H7 (cell line): ENCODE results near the gene RHEX. TPM values are rescaled to one million over a fixed set of nuclear protein-coding genes. Genes with fewer than 3 reads are reported as not detected.

Source experiments
- DNase-seq: peaks from one replicate; pipeline ENCODE4 v3.0.0; 2012
- H3K27me3 ChIP-seq: 2 replicates; pipeline ENCODE4 v1.6.0; 2011; ENCODE audit warnings: mild to moderate bottlenecking, low read length; ENCODE audit not compliant: control insufficient read depth, insufficient read depth
- H3K36me3 ChIP-seq: replicated peaks from 2 replicates; pipeline ENCODE4 v1.5.1; 2011; ENCODE audit warnings: low read length; ENCODE audit not compliant: control insufficient read depth, insufficient read depth
- H3K4me3 ChIP-seq: 2 replicates; pipeline ENCODE4 v1.5.1; 2011; ENCODE audit warnings: low read depth, mild to moderate bottlenecking, control low read depth, low read length, moderate library complexity; ENCODE audit not compliant: insufficient read depth
- total RNA-seq: library from RNA; depleted of rRNA; stranded (reverse); fragments of >200 nt; shearing (Covaris generic); gene quantifications from 2 replicates; pipeline ENCODE4 v1.2.3, GENCODE V29; 2014

RHEX gene
- total RNA-seq, 1 experiment from 2014 or later = not detected

DNA sequence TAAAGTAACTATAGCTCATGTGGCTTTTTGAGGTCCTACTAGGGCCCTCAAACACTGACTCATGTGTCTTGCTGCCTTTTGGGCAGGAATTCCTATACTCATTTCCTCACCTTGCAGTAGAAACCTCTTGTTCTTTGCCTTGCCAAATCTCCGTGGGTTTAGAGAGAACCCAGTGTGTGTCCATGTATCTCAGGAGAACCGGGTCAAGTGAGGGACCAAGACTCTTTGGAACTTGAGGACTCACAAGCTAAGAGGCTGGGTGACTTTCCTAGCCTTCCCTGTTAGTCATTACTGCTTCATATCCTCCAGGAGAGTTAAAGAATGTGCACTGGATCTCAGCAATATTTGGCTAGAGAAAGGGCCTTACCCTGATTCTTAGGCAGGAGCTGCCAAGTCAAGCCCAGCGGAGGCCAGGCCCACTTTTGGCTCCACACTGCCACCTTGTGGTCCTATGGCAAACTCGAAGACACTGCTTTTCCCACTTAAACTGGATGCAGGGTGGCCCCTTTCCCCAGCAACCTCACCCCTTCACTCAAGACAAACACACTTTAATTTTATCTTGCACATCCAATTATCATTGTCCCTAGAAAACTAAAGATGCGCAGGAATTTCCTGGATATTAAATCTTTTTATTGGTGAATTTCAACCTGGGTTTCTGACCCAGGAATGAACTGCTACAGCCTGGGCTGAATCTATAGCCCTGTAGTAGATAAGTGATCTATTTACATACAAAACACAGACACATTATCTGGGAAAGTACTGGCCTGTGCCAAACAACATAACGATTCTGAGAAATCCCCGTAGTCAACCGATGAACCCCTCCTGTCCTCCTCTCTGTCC is 53.6 kb downstream of the RHEX start:
- no peaks in the 10 kb centered on the region for H3K36me3 ChIP-seq
- DNase-seq = peak; percentile 90
- H3K4me3 ChIP-seq = no peak overlapping the region
- no peaks in the 10 kb centered on the region for H3K27me3 ChIP-seq

DNA sequence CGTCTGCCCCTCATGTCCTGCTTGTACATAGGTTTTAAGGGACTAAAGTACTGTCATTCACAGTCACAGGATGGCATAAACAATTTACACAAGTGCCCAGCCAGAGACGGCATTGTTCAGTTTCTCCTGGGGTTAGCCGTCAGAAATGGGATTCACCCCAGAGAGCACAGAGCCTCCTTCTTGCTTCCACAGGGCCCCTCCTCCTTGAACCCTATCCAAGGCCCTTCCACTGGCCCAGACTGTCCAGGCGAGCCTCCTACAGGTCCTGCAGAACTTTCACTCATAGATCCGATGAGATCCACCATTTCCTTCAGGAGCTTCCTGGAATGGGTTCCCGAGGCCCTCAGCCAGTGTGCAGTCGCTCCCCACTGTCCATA is 54.2 kb downstream of the RHEX start:
- no peak overlapping the region for H3K4me3 ChIP-seq
- no peaks in the 10 kb centered on the region for H3K36me3 ChIP-seq
- no peak for DNase-seq
- no peaks in the 10 kb centered on the region for H3K27me3 ChIP-seq

DNA sequence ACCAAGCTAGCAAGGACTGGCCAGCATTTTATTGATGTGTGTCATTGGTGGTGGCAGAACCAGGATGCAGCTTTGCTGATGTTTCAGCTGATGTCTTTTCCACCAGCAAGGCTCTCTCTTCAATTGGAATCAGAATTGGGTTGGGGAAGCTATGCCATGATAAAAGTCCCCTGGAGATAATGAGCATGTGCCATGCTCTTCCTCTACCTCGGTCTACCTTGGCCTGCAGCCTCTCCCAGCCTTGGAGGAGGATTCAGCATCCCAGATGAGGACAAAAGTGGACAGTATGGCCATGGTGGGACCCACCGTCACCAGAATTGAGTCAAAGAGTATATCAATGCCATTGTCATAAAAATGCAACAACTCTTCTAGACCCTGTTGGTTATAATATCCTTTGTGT is 55.7 kb downstream of the RHEX start:
- H3K4me3 ChIP-seq = no peak overlapping the region
- DNase-seq = no peak
- H3K36me3 ChIP-seq = no peaks in the 10 kb centered on the region
- no peaks in the 10 kb centered on the region for H3K27me3 ChIP-seq

DNA sequence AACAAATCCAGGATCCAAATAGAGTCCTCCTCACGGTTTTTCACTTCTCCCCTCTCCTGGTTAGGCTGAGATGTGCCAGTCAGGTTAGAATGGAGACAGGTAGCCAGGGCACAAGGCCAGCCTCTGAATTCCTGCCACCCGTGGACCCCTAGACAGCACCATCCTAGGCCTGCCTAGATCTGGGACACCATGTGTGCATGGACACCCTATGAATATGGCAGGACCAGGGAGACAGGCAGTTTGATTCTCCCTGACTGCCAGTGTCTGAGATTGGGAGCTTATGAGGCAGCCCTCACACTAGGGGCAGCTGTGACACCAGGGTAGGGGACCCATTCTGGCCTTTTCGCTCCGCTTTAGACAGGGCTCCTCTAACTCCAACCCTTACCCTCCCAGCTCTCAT is 56.7 kb downstream of the RHEX start:
- no peak overlapping the region for H3K4me3 ChIP-seq
- no peaks in the 10 kb centered on the region for H3K36me3 ChIP-seq
- H3K27me3 ChIP-seq = no peaks in the 10 kb centered on the region; the same call in 1 of the 2 replicates
- no peak for DNase-seq

DNA sequence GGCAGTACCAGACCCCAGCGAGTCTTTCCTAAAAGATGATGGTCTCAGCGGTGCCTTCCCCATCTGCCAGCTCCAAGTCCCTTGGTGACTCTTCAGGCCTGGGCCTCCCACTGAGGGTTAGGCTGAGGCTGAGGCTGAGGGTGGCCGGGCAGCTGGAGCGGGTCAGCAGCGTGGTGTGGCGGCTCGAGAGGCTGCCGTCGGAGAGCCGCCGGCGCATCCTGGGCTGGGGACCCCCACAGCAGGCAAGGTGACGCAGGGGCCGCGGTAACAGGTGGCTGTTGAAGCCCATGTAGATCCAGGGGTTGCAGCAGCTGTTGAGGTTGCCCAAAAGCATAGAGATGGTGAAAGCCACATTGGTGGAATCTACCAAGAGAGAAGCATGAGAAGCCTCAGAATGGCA is 57.2 kb downstream of the RHEX start:
- H3K36me3 ChIP-seq = no peaks in the 10 kb centered on the region
- no peak overlapping the region for H3K4me3 ChIP-seq
- H3K27me3 ChIP-seq = no peaks in the 10 kb centered on the region; the same call in 1 of the 2 replicates
- DNase-seq = no peak

DNA sequence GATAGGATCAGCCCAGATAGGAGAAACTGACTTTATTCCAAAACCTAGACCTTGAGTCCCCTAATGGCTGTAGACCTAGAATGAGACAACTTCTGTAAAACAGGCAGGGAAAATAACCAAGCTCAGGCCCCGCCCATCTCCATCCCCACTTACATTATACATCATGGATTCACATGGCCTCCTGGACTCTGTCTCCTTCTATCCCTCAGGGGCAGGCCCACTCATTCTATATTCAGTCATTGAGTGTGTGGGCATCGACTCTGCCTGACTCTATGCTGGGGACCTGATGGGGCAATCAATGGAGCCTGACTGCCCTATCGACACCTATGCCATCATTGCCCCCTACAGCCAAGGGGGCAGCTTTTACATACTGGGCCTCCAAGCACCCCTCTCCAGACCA is 57.8 kb downstream of the RHEX start:
- Histone ChIP-seq H3K27me3 (peaks cover 2% of the 10 kb centered on the region; the same call in 1 of the 2 replicates), H3K36me3 (no peaks in the 10 kb centered on the region), H3K4me3 (no peak overlapping the region)
- DNase-seq = no peak

DNA sequence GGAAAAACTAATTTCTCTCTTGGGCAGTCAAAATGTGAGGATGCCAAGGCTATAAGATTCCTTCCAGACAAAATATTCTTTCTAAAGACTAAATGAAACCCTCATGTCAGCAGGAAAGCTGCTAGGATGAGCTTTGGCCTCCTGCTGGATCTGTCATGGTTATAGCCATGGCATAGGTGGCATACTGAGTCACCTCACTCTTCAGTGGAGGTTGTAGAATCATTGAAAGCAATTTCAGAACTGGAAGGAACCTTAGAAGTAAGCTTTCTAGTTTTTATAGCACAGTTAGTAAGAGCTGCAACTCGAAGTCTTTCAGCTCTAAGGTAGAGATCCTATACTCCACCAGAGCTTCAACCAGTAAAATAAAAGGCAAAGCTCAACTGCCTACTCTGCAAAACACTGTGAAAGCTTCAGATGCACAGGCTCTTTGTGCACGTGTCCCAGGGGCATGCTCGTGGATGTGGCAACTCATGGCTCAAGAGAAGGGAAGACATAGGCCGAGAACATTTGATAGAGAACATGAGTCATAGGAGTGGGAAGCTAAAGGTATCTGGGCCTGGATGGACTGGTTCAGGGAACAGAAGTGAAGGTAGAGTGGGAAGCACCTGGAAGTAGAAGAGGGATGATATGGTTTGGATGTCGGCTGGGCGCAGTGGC is 58.4 kb downstream of the RHEX start:
- Histone ChIP-seq H3K4me3 (no peak overlapping the region), H3K36me3 (no peaks in the 10 kb centered on the region), H3K27me3 (peaks cover 5% of the 10 kb centered on the region; the same call in 1 of the 2 replicates)
- DNase-seq = no peak

DNA sequence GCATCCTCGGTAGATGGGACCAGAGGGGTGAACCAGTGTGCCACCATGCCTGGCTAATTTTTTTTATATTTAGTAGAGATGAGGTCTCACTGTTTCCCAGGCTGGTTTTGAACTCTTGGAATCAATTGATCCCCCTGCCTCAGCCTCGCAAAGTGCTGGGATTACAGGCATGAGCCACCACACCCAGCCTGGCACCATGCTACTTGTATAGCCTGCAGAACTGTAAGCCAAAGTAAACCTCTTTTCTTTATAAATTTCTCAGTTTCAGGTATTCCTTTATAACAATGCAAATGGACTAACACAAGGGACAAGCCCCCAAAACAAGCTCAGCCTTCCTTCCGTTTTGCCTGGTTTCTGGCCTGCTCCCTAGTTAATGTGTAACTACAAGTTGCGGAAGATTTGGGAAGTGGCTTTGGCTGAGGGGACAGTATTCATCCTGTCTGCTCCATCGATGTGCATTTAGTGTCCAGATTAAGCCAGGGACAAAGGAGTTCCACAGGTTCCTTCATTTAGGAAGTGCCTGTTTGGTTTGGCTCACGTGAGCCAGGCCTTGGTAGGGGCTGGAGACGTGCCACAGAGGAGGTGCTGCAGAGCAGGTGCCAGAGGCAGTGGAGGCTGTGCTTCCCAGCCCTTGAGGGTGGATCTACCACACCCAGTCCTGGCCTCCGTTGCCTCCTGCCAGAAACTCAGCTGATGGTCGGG is 59.8 kb downstream of the RHEX start:
- DNase-seq = no peak
- Histone ChIP-seq H3K27me3 (peaks cover 19% of the 10 kb centered on the region), H3K36me3 (no peaks in the 10 kb centered on the region), H3K4me3 (no peak overlapping the region)

DNA sequence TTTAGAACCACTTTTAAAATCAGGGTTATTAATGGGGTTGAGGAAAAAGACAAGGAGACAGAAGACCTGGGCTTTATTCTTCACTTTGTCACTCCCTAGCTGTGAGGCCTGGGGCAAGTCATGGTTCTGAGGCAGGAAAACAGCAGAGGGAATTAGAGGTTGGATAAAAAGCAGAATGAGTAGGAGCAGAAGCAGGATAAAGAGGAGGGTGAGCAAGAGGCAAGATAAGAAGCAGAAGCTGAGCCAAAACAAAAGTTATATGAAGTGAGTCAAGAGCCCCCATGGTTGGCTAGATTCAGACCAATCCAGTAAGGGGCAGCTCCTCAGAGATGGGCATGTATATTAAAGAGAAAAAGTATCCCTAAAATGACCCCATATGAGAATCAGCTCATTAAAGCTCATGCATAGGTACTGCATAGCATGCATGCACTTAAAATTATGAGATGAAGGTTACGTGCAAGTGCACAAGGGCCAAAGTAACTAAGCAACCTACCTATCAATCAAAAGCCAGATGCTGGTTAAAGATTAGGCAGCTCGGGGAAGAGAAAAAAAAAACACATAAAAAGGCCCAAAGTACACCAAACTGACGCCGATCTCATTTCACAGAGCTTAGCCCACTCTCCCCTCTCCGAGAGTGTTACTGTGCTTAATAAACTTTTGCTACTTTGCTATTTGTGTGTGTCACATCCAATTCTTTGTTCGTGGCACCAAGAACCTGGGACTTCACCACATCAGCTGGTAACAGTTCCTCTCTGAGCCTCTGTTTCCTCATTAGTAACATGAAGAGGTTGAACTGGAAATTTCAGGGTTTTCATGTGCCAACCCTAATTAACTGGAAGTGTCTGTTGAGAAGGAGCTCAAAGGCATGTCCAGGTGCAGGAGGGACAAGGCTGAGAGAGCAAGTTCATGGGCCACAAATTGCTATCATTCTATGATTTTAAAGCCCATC is 62.0 kb downstream of the RHEX start:
- H3K4me3 ChIP-seq = no peak overlapping the region
- no peaks in the 10 kb centered on the region for H3K36me3 ChIP-seq
- no peak for DNase-seq
- H3K27me3 ChIP-seq = peaks cover 24% of the 10 kb centered on the region

DNA sequence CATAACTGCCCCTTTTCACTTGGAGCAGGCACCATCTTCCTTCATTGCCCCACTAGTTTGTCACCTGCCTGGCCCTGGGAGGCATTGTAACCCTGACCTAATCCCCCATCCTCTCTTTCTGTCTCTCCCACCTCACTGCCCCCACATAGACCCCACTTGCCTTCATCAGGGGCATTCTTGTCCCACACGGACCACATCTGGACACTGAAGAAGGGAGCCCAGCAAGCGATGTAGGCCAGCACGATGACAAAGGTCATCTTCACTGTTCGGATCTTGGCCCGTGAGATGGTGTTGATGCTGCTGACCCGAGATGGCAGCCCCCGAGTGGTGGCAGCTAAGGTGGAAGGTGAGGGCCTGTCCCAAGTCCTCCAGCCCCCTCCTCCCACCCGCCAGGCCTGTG is 62.8 kb downstream of the RHEX start:
- H3K36me3 ChIP-seq = no peaks in the 10 kb centered on the region
- DNase-seq = no peak
- no peak overlapping the region for H3K4me3 ChIP-seq
- peaks cover 24% of the 10 kb centered on the region for H3K27me3 ChIP-seq

DNA sequence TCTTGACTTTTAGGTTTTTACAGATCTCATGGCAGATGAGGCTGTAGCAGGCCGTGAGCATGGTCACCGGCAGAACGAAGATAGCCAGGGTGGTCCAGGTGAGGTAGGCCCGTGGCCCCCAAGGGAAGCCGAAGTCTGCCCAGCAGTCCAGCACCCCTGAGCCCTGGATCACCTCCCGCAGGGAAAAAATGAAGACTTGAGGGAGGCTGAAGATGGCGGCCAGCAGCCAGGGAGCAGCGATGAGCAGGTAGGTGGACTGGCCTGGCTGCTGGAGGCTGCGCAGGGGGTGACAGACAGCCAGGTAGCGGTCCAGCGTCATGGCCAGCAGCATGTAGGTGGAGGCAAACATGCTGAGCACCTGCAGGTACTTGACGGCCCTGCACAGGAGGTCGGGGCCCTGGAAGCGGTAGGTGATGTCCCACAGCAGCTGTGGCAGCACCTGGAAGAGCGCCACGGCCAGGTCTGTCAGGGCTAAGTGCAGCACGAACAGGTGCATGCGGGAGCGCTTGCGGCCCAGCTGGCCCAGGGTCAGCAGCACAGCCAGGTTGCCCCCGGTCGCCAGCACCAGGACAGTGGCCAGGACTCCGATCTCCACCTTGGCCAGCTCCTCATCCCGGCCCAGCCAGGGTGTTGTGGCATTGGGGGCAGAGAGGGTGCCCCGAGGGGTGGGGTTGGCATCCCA is 63.4 kb downstream of the RHEX start:
- DNase-seq = peak; percentile 60
- Histone ChIP-seq H3K4me3 (no peak overlapping the region; the same call in 1 of the 2 replicates), H3K27me3 (peaks cover 24% of the 10 kb centered on the region), H3K36me3 (no peaks in the 10 kb centered on the region)

DNA sequence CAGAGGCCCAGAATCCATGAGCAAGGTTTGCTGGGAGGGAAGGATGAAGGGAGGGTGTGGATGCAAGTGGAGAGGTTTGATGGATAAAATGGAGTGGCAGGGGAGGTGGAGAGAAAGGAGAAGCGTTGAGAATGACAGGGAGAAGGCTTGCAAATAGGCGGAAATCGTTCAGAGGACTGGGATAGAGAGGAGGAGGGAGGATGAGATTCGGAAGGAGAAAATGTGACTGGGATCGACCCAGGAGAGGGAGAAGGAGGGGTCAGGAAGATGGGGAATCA is 63.8 kb downstream of the RHEX start:
- peaks cover 24% of the 10 kb centered on the region for H3K27me3 ChIP-seq
- H3K4me3 ChIP-seq = peak overlapping the region; percentile 61
- no peak for DNase-seq
- no peaks in the 10 kb centered on the region for H3K36me3 ChIP-seq

DNA sequence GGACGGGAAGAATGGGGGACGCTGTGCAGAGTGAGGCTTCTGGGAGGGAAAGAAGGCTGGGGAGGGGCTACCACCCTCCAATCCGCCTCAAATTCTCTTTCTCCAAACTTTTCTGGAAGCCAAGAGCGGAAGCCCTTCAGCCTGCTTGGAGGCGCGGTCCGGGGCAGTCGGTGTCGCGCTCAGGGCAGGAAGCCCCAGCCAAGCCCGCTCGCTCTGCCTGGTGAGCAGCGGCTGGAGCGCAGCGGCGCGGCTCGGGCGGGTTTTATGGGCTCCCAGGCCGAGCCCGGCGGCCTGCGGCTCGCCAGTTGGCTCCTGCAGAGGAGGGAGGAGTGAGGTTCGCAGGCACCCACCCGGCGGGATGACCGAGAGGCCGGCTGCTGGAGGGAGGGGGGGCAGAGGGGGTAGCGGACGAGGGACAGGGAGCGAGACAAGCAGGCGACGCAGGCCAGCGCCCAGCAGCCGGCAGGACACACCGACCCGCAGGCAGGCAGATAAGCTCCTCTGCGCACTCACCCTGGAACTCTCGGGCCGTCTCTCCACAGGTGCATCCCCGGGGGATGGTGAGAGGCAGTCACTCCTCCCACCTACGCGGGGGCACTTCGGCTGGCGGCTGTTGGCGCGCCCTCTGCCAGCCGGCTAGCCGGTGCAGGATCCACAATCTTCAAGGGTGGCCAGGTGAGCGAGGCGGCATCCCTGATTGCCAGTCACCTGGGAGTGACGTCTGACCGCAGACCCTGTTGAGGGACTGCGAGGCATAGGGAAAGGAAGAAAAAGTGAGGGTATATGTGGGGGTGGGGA is 64.4 kb downstream of the RHEX start, which contains the start of gene AVPR1B:
Gene AVPR1B (minus strand): TSS at position 238 of the 798 bp plus-strand sequence. CDS start 498 bp downstream, outside the sequence.
- Histone ChIP-seq H3K27me3 (peaks cover 24% of the 10 kb centered on the region), H3K36me3 (no peaks in the 10 kb centered on the region), H3K4me3 (peak within 1 kb of the TSS; percentile 61)
- DNase-seq = peak; percentile 88
